GM12891 (cell line): Measurements from ENCODE around the gene YIPF1. TPM values are rescaled to one million over a fixed set of nuclear protein-coding genes. Genes with fewer than 3 reads are reported as not detected.

Experiments used
- DNase-seq: peaks from one replicate; pipeline ENCODE4 v3.0.0; 2011; ENCODE audit warnings: low spot score; ENCODE audit not compliant: insufficient read length
- FAIRE-seq: peaks from 2 replicates; lab custom pipeline; 2011; peaks lifted over from hg19 to GRCh38; lab: Jason Lieb, UNC
- PAX5 ChIP-seq: IDR thresholded peaks from 2 replicates; pipeline ENCODE4 v1.6.1; 2011; ENCODE audit warnings: low read length, moderate library complexity, mild to moderate bottlenecking; ENCODE audit not compliant: insufficient read depth, severe bottlenecking
- POLR2A ChIP-seq: IDR thresholded peaks from 2 replicates; pipeline ENCODE4 v1.6.1; 2011; ENCODE audit warnings: low read depth, low read length, control low read depth
- POLR2AphosphoS5 ChIP-seq: IDR thresholded peaks from 2 replicates; pipeline ENCODE4 v1.6.1; 2011; ENCODE audit warnings: low read depth, low read length, control low read depth
- POU2F2 ChIP-seq: IDR thresholded peaks from 2 replicates; pipeline ENCODE4 v1.6.1; 2011; ENCODE audit warnings: low read depth, mild to moderate bottlenecking, control low read depth, low read length, moderate library complexity
- SPI1 ChIP-seq: IDR thresholded peaks from 2 replicates; pipeline ENCODE4 v1.6.1; 2011; ENCODE audit warnings: low read depth, low read length, control low read depth
- TAF1 ChIP-seq: IDR thresholded peaks from 2 replicates; pipeline ENCODE4 v1.6.1; 2011; ENCODE audit warnings: low read depth, low read length, control low read depth
- polyA plus RNA-seq: library from polyadenylated mRNA; unstranded; fragments of >200 nt; gene quantifications from one replicate; pipeline ENCODE4 v1.2.1, GENCODE V29; 2012; ENCODE audit warnings: low read depth, missing spikeins, inconsistent platforms; ENCODE audit not compliant: missing spikeins

Gene YIPF1
- polyA plus RNA-seq = 13.1 TPM

GRCh38 chr1:53889304-53890298 lies at the start of gene YIPF1:
TSS of gene YIPF1 (minus strand) at chr1:53889797. CDS start at chr1:53888937, 860 bp downstream.
- TF ChIP-seq TAF1 = no peak; the same call in 1 of the 2 replicates
- TF ChIP-seq SPI1 = 0 out of 2 replicates have a peak, but pooled peaks have one; percentile 5
- TF ChIP-seq POLR2AphosphoS5 = 0 out of 2 replicates have a peak, but pooled peaks have one; percentile 44
- TF ChIP-seq POU2F2 = 0 out of 2 replicates have a peak, but pooled peaks have one; percentile 47
- peak; percentile 66; the same call in 1 of the 2 replicates for TF ChIP-seq POLR2A
- DNase-seq (peak; percentile 76), FAIRE-seq (peak; percentile 33)

- no peak for TF ChIP-seq TAF1
- no peak for TF ChIP-seq POU2F2
- no peak for TF ChIP-seq PAX5
- no peak for TF ChIP-seq POLR2AphosphoS5
- TF ChIP-seq SPI1 = no peak
- no peak for TF ChIP-seq POLR2A
- peak; percentile 26 for FAIRE-seq
These were observed 48.7 kb upstream of the YIPF1 start for GRCh38 chr1:53938136-53938830.

GRCh38 chr1:53936430-53936829 lies 46.8 kb upstream of the YIPF1 start:
- no peak for FAIRE-seq

More at GRCh38 chr1:53938136-53938830, 48.7 kb upstream of the YIPF1 start:
- DNase-seq = no peak

GRCh38 chr1:53934170-53934765 lies 44.7 kb upstream of the YIPF1 start:
- no peak for DNase-seq
- TF ChIP-seq POLR2A (no peak), TAF1 (no peak), POU2F2 (no peak), PAX5 (no peak), SPI1 (no peak), POLR2AphosphoS5 (no peak)
- FAIRE-seq = no peak

More at GRCh38 chr1:53936430-53936829, 46.8 kb upstream of the YIPF1 start:
- no peak for DNase-seq
- TF ChIP-seq POLR2A (no peak), POLR2AphosphoS5 (no peak), PAX5 (no peak), POU2F2 (no peak), SPI1 (no peak)

GRCh38 chr1:53931523-53931922 lies 41.9 kb upstream of the YIPF1 start:
- TF ChIP-seq POLR2A = no peak
- no peak for TF ChIP-seq SPI1
- TF ChIP-seq POU2F2 = no peak
- no peak for TF ChIP-seq TAF1
- TF ChIP-seq POLR2AphosphoS5 = no peak
- no peak for TF ChIP-seq PAX5
- no peak for DNase-seq
- FAIRE-seq = no peak

GRCh38 chr1:53930932-53931331 lies 41.3 kb upstream of the YIPF1 start:
- FAIRE-seq = no peak
- no peak for DNase-seq
- no peak for TF ChIP-seq SPI1
- no peak for TF ChIP-seq TAF1
- no peak for TF ChIP-seq PAX5
- TF ChIP-seq POU2F2 = no peak
- TF ChIP-seq POLR2AphosphoS5 = no peak
- no peak for TF ChIP-seq POLR2A

GRCh38 chr1:53929246-53929960 lies 39.8 kb upstream of the YIPF1 start:
- FAIRE-seq (no peak), DNase-seq (no peak)
- TF ChIP-seq SPI1 = no peak
- no peak for TF ChIP-seq PAX5
- TF ChIP-seq TAF1 = no peak
- no peak for TF ChIP-seq POLR2AphosphoS5
- no peak for TF ChIP-seq POLR2A
- TF ChIP-seq POU2F2 = no peak

- DNase-seq (no peak), FAIRE-seq (no peak)
- TF ChIP-seq SPI1 = no peak
These were observed 37.8 kb upstream of the YIPF1 start for GRCh38 chr1:53927376-53927881.

- DNase-seq (no peak), FAIRE-seq (no peak)
- TF ChIP-seq POLR2AphosphoS5 = no peak
- no peak for TF ChIP-seq SPI1
- no peak for TF ChIP-seq POLR2A
- no peak for TF ChIP-seq POU2F2
- TF ChIP-seq PAX5 = no peak
- TF ChIP-seq TAF1 = no peak
These were observed 30.1 kb upstream of the YIPF1 start for GRCh38 chr1:53919675-53920066.
